ENCODE results near the gene PACRG.

Gene PACRG

GRCh38 chr6:163260911-163261310 lies 533.1 kb downstream of the PACRG start:
- no peak for TF ChIP-seq CTCF (IDR thresholded peaks at IDR 0.05)

GRCh38 chr6:163261361-163261760 lies 533.6 kb downstream of the PACRG start:
- no peak for TF ChIP-seq CTCF (IDR thresholded peaks at IDR 0.05)

GRCh38 chr6:163262080-163262479 lies 534.3 kb downstream of the PACRG start:
- TF ChIP-seq CTCF (IDR thresholded peaks at IDR 0.05): no peak

GRCh38 chr6:163263196-163263595 lies 535.4 kb downstream of the PACRG start:
- TF ChIP-seq CTCF (IDR thresholded peaks at IDR 0.05): no peak

- TF ChIP-seq CTCF (IDR thresholded peaks at IDR 0.05): no peak
These were observed 536.4 kb downstream of the PACRG start for GRCh38 chr6:163263998-163264661.

- no peak for TF ChIP-seq CTCF (IDR thresholded peaks at IDR 0.05)
These were observed 536.9 kb downstream of the PACRG start for GRCh38 chr6:163264662-163265035.

GRCh38 chr6:163281634-163282033 lies 553.9 kb downstream of the PACRG start:
- TF ChIP-seq CTCF (IDR thresholded peaks at IDR 0.05): no peak

- no peak for TF ChIP-seq CTCF (IDR thresholded peaks at IDR 0.05)
These were observed 554.9 kb downstream of the PACRG start for GRCh38 chr6:163282672-163283071.
